Stimulated activated CD8-positive, alpha-beta memory T cell treated with anti-CD3 and anti-CD28 coated beads, Interleukin-15, amount 100 ng/mL, for 4 hours (primary cell): ENCODE data around the gene RUNDC1.
"Not testable (repeated sequence)": the region's sequence is repeated elsewhere in the genome, so short reads cannot be mapped to it uniquely, and the experiment has no call there.

Source experiments
- DNase-seq, 2 donors: peaks; one replicate each; pipeline ENCODE4 v3.0.0-alpha.2; 2020; ENCODE audit warnings: low read depth in 2 of 2

The RUNDC1 gene

DNA sequence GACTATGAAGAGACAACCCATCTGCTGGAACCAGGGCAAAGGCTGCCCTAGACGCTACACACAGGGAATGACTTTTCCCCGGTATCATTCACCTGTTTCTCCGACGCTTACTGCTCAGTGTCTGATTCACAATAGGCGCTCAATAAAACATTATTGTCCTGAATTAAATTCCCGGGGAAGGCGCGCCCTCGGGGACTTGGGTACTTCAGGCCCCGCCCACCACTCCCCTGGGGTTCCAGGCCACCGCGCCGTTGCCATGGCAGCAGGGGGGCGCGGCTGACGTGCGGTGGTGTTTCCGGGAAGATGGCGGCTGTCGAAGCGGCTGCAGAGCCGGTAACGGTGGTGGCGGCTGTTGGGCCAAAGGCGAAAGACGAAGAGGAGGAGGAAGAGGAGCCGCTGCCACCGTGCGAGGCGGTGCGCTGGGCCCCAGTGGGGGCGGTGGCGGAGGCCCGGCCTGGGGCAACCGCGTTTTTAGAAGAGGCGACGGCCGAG, at the start of gene RUNDC1:
RUNDC1 (plus strand) TSS at position 292 of the 492 bp plus-strand sequence; CDS start at position 304, 12 bp downstream.
- DNase-seq: peak; percentile 87 to 88

DNA sequence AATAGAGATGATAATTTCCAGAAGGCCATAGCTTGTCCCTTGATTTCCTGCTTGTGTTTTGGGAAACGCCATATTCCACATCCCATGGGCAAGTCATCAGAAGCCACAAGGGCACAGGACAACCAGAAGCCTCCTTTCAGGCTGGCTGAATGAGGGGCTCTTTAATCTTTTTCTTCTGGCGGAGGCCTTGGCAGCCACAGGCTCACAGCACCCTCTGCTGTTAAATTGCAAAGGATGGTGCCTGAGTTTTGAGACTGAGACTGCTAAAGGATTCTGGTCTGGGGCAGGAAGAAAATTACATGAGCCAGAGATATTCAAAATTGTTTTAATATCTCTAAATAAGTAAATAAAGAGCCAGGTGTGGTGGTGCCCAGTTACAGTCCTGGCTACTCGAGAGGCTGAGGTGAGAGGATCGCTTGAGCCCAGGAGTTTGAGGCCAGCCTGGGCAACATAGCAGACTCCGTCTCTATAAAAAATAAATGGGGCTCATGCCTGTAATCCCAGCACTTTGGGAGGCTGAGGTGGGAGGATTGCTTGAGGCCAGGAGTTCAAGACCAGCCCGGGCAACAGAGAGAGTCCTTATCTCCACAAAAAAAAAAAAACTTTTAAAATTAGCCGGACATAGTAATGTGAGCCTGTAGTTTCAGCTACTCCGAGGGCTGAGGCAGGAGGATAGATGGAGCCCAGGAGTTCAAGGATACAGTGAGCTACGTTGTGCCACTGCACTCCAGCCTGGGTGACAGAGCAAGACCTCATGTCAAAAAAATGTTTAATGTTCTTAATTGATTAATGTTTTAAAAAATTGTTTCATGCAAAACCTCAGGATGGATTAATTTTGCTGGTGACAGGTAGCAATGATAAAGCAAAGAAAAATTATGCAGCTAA, 42.4 kb upstream of the RUNDC1 start:
- no peak for DNase-seq

GRCh38 chr17:42944211-42944610, 36.2 kb upstream of the RUNDC1 start:
- DNase-seq: no peak

GRCh38 chr17:42946812-42947211, 33.6 kb upstream of the RUNDC1 start:
- no peak for DNase-seq

DNA sequence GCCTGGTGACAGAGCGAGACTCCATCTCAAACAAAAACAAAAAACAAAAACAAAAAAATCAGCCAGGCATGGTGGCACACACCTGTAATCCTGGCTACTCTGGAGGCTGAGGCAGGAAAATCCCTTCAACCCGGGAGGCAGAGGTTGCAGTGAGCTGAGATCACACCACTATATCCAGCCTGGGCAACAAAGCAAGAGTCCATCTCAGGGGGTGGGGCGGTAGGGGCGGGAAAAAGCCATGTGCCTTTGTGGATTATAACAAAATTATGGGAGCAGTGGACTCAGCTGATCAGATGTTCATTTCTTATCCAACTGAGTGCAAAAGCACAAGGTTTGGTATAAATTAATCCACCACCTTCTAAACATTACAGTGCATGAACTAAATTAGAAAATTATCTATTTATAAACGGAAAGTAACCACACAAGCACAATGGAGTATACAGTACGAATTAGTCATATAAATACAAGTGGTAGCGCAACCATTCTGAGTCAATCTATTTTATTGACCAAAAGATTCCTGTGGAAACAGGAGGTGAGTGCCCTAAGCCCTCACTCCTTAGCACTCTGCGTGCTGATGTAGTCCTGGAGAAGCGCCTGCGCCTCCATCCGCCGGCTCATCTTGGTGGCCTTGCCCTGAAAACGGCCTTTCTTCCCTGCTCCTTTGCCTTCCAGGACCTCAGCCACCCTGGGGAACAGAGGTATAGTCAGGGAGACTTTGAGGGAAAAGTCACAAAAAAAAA, 30.2 kb upstream of the RUNDC1 start:
- no peak for DNase-seq

DNA sequence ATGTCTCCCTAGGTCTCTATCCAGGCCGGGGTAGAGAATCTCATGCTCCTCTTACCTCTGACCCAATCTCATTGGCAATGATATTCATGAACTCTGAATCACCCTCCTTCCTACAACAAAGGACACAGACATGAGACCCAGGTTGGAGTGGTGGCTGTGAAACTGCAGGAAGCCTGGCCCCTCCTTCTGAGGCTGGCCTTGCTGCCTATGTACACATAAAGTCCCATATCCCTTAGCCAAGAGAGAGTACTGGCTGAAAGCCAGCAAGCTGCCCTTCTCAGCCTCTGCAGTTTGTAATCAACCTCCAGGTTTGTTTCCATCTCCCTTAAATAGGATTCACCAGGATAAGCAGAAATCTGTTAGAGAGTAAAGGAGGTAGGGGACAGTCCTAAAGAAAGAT, 26.7 kb upstream of the RUNDC1 start:
- no peak for DNase-seq

- peak; percentile 76 to 77 for DNase-seq
Measured at GRCh38 chr17:42964161-42964932, 16.0 kb upstream of the RUNDC1 start, which contains the start of gene AARSD1. Gene AARSD1 (minus strand): TSS chr17:42964454. CDS start chr17:42964440, 14 bp downstream.

DNA sequence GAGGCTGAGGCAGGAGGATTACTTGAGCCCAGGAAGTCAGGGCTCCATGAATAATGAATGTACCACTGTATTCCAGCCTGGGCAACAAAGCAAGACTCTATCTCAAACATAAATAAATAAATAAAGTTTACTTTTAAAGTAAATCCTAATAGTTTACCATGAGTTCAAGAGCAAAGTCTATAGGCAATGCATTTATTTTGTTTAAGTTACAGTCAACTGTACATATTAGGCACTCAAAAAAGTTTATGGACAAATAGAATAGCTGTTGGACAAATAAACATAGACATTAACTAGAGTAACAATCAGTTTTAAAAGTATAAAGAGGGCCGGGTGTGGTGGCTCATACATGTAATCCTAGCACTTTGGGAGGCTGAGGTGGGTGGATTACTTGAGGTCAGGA, 12.4 kb upstream of the RUNDC1 start:
- DNase-seq: no peak

- DNase-seq: no peak
Measured at GRCh38 chr17:42969001-42969581, 11.3 kb upstream of the RUNDC1 start.

DNA sequence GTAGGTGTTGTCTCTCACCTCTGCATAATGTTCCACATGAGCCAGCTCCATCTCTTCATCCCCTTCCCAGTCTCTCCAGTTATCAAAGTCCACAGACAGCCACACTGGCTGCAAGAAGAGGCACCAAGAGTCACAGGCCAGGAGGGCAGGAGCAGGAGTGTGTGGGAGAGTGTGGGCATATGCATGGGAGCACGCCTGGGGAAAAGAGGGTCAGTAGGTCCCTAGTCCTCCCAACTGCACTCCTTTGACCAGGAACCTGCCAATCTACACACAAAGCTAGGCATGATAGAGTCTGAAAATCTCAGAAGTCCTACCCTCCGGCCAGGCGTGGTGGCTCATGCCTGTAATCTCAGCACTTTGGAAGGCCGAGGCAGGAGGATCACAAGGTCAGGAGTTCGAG, 8.8 kb upstream of the RUNDC1 start:
- DNase-seq: no peak

- not testable (repeated sequence) for DNase-seq
Measured at GRCh38 chr17:42973323-42973722, 7.0 kb upstream of the RUNDC1 start.

- no peak for DNase-seq
Measured at GRCh38 chr17:42975265-42975664, 5.1 kb upstream of the RUNDC1 start.

DNA sequence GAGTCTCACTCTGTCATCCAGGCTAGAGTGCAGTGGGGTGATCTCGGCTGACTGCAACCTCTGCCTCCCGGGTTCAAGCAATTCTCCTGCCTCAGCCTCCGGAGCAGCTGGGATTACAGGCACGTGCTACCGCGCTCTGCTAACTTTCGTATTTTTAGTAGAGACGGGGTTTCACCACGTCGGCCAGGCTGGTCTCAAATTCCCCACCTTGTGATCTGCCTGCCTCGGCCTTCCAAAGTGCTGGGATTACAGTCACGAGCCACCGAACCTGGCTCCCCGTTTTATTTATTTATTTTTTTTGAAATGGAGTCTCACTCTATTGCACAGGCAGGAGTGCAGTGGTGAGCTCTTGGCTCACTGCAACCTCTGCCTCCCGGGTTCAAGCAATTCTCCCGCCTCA, 4.7 kb upstream of the RUNDC1 start:
- DNase-seq: not testable (repeated sequence)

DNA sequence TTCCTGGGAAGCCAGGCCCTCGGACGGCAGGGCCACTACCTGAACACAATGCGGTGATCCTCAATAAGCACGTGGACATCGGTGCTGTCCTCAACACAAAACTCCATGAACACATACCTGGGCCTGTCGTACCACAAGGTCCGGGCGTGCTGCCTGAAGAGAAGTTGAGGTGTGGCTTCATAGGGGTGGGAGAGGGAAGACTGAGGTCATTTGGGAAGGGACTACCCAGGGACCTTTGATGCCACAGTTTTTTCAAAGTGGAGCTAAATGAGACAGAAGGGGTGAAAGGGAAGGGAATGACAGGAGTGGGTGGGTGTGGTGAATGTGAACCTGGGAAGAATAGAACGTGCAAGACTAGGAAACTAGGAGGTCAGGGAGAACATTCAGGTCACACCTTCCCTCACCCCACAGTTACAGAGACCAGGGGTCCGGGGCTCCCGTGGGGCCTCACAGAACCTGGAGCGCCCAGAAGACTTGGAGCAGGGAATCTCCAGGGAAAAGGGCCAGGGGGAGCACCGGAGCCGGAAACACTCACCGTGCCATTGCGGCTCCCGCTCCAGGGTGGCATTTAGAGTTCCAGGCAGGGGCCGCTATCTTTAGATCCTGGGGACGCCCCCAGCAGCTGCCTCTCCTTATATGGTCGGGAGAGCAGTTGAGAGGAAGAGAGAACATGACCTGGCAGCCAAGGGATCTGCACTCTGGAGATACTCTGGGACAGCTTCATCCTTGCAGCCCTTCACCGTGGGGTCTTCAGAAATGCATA, 673 bp upstream of the RUNDC1 start, which contains the start of gene PTGES3L:
PTGES3L (minus strand) TSS at position 570 of the 763 bp plus-strand sequence; CDS start at position 543, 27 bp downstream.
- DNase-seq: no peak

DNA sequence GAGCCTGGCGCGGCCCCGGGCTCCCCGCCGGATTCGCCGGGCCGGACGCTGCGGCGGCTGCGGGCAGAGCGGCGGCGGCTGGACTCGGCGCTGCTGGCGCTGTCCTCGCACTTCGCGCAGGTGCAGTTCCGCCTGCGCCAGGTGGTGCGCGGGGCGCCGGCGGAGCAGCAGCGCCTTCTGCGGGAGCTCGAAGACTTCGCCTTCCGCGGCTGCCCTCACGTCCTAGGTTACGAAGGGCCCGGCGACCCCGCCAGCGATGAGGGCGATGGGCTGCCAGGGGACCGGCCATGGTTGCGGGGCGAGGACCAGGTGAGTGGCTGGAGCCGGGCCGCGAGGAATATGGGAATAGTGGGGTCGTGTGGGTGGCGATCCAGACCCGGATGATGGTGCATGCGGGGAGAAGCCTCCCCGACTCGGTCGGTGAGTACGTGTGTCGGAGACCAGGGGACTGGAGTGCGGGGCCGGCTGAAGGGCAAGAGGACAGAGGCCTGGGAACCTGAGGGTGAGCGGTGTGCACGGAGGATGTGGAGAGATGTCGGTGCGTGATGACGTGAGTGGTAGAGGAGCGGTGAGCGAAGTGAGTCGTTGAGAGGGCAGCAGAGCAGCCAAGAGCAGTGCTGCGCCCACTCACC, 517 bp downstream of the RUNDC1 start:
- peak; percentile 23 to 44 for DNase-seq

GRCh38 chr17:42982266-42982665, 1.9 kb downstream of the RUNDC1 start:
- no peak for DNase-seq

- DNase-seq: no peak
Measured at GRCh38 chr17:42985225-42985624, 4.9 kb downstream of the RUNDC1 start.

GRCh38 chr17:42989141-42989540, 8.8 kb downstream of the RUNDC1 start:
- DNase-seq: no peak

DNA sequence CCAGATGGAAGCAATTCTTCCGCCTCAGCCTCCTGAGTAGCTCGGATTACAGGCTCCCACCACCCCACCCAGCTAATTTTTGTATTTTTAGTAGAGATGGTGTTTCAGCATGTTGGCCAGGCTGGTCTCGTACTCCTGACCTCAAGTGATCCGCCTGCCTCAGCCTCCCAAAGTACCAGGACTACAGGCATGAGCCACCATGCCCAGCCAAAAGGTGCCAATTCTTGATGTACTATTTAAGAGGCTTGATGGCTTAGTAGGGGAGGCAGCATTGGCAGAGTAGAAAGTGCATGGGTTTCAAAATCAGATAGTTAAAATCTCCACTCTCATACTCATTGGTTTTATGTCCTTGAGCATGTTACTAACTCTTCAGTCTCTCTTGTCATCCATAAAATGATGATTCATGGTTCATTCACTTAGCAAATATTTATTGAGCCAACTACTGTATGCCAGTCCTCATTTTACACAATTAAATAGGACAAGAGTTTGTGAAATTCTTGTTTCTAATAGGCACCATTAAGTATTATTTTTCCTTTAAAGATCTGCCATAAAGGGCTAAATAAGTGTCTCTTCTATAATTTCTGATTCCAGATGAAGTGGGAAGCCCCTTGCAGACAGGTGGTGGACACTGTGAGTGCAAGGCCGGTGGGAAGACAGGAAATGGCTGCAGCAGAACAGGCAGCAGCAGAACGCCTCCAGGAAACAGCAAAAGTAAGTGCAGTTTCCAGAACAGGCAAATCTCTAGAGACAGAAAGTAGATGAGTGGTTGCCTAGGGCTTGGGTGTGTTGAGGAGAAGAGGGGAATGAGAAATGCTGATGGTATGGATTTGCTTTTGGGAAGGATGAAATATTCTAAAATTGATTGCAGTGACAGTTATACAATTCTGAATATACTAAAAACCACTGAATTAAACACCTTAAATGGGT, 9.6 kb downstream of the RUNDC1 start:
- DNase-seq: no peak
